ENCODE results near the gene USP44.
"Not testable (repeated sequence)": the region's sequence is repeated elsewhere in the genome, so short reads cannot be mapped to it uniquely, and the experiment has no call there.

The USP44 gene

DNA sequence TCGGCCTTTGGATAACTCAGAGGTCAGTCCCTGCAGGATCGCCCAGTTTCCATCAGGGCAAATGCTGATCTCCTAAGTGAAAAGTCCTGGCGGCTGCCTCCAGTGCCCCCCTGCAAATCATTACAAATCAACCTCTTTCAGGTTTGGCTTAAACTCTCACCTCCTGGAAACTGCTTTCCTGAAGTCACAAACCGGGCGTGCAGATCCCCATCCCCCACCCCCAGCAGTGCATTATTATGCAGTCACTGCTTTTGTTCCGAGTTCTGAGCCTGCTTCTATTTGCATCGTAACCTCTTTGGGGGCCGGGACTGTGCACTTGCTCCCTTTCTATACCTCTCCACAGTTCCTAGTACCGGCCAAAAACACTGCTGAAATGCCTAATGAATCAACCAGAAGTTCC, at the start of gene USP44:
USP44 (minus strand) TSS at position 172 of the 400 bp plus-strand sequence. CDS start 17,220 bp downstream, outside the sequence.
- no peak for DNase-seq (ENCODE audit: low spot score)

- no peak for DNase-seq (ENCODE audit: low spot score)
Observed at GRCh38 chr12:95600567-95600966, 49.3 kb upstream of the USP44 start.

- DNase-seq (ENCODE audit: low spot score), result no peak
Observed at GRCh38 chr12:95599880-95600279, 48.6 kb upstream of the USP44 start.

DNA sequence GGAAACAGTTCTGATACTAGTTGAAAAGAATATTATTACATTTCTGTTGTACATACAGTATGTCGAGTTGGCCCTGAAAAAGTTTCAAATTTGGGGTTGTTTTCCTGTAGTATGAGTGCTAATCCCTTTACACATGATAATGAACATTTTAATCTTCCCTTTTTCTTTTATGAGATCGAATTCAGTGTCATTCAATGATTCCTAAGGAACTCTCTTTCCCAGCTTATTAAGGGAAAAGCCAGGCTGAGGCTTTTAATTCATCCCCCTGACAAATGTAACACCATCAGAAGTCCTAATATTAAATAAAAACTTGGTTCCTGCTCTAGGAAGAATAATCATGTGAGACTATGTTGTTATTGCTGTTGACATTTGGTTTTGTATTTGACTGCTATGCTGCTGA, 42.9 kb upstream of the USP44 start:
- DNase-seq (ENCODE audit: low spot score), result no peak

DNA sequence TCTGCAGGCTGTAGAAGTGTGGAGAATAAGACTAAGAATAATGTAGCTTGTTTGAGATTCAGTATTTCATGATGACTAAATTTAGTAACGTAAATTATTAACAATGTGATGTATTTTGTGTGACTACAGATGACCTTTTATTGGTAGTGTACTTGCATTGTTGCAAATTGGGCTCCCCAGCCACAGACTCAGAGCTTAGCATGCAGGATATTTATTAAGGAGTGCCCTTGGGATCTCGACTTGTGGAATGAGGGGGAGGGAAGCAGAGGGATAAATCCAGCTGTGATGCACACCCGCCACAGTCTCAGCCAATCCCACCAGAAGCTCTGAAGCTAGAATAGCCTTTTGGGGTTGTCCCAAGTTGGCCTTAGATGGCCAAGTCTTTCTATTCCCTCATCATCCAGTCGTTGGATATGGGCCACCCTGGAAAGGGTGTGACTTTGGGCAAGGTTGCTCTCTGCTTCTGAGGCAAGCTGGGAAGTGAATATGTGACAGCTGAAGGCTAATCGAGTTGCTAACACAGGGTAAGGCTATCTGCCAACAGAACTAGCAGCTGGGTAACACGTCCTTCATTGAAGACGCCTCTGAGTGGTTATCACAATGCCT, 42.1 kb upstream of the USP44 start:
- DNase-seq (ENCODE audit: low spot score), result no peak

DNA sequence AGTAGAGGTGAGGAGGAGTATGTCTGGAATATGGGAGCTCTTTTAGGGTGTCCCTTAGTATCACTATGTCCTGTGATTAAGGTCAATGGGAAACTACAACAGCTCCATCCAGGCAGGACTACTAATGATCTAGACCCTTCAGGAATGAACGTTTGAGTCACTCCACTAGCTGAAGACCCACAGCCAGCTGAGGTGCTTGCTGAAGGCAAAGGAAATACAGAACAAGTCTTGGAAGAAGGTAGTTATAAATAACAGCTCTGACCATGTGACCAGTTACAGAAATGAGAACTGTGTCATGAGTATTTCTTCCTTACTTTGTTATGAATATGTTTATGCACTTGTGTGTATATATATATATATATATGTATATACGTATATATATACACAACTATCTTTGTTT, 40.5 kb upstream of the USP44 start:
- no peak for DNase-seq (ENCODE audit: low spot score)

DNA sequence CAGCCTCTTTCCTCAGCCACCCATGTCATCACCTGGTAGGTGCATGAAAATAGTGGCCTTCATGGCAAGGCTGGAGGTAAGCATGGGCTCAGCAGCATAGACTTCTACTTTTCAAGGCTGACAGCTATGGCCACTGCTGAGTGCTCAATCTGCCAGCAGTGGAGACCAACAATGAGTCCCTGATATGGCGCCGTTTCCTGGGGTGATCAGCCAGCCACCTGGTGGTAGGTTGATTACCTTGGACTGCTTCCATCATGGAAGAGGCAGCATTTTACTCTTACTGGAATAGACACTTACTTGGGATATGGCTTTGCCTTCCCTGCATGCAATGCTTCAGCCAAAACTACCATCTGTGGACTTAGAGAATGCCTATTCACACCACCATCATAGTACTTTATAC, 39.5 kb upstream of the USP44 start:
- no peak for DNase-seq (ENCODE audit: low spot score)

- no peak for DNase-seq (ENCODE audit: low spot score)
Observed at GRCh38 chr12:95583933-95584332, 32.7 kb upstream of the USP44 start.

- DNase-seq (ENCODE audit: low spot score), result peak; percentile 46
Observed at GRCh38 chr12:95582230-95583058, 31.2 kb upstream of the USP44 start.

GRCh38 chr12:95577820-95578219, 26.5 kb upstream of the USP44 start:
- no peak for DNase-seq (ENCODE audit: low spot score)

DNA sequence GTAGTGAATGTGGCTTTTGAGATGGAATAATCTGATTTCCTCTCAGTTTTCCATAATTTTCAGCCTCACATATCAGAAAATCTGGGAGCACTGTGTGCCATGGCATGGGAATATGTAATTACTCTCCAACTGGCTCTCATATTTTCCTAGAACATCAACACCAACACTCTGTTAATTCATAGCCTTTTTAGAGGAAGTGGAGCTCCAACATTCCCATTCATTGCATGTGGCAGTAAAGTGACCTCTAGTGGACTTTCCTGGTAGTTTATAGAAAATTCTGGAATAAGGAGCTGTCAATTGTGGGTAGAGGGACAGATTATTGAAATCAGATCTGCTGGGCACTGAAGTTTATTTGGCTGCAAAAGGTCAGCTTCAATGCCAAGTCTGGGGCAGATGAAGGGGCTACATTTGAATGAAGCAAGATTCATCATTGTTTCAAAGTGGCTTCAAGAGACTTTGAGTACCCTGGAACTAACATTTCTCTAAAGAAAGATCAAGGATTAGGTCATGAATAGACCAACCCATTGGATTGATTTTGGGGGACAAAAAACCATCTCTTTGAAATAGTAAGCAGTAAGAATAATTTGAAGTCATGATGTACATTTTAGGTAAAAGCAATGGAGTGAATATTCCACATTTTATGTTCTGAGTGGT, 23.6 kb upstream of the USP44 start:
- peak; percentile 58 for DNase-seq (ENCODE audit: low spot score)

DNA sequence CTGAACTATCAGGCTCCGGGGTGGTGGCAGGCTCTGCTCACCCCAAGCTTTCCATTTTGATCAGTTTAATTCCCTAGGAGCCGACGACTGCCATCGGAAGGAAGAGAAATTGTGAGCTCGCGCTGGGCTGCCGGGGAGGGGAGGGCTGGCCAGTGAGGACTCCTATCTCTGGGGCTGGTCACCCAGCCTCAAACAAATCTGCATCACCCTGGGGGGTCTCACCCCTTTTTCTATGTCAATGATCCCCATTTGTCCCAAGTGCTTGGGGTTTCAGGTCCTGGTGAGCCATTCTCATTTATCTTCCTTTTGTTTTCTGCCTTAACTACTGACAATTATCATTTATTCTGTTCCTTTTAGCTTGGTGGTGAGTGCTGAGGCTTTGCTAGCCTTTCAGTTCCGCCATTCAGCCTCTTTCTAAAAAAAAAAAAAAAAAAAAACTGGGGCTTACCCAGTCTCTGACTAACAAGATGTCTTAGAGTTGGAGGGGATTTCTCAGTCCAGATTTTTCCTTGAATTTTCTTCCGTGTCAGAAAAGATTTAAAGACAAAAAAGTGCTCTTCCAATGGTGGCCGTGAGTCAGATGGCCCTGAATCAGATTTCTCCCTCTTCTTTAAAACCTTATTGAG, 22.8 kb upstream of the USP44 start:
- no peak for DNase-seq (ENCODE audit: low spot score)

DNA sequence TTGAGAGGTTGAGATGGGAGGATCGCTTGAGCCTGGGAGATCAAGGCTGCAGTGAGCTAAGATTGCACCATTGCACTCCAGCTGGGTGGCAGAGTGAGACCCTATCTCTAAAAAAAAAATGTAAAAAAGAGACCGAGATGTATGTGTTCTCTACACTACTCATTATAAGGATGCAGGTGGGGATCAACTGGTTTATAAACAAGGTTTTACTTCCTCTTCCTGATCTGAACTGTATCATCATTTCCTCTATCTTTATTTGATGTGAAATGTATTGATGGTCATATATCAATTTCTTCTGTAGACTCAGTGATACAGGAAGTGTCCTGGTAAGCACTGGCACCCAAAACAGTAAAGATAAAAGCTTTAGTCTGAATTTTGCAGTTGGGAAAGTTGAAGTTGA, 20.1 kb upstream of the USP44 start:
- no peak for DNase-seq (ENCODE audit: low spot score)

- not testable (repeated sequence) for DNase-seq (ENCODE audit: low spot score)
Observed at GRCh38 chr12:95568045-95568444, 16.8 kb upstream of the USP44 start.

DNA sequence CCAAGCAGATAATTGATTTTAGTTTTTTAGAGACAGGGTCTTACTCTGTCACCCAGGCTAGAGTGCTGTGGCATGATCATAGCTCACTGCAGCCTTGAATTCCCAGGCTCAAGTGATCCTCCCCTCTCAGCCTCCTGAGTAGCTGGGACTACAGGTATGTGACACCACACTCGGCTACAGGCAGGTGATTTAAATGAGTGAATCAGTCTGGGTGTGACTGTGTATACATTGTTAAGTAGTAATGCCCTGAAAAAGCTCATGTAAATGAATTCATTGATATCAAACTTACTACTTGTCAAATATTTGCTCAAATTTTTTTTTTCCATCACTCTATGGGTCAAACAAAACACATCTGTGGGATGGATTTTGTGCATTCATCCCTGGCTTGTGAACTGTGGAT, 6.3 kb upstream of the USP44 start:
- DNase-seq (ENCODE audit: low spot score), result no peak

GRCh38 chr12:95554532-95555071, 3.3 kb upstream of the USP44 start:
- no peak for DNase-seq (ENCODE audit: low spot score)

GRCh38 chr12:95553197-95553943, 2.1 kb upstream of the USP44 start:
- no peak for DNase-seq (ENCODE audit: low spot score)

DNA sequence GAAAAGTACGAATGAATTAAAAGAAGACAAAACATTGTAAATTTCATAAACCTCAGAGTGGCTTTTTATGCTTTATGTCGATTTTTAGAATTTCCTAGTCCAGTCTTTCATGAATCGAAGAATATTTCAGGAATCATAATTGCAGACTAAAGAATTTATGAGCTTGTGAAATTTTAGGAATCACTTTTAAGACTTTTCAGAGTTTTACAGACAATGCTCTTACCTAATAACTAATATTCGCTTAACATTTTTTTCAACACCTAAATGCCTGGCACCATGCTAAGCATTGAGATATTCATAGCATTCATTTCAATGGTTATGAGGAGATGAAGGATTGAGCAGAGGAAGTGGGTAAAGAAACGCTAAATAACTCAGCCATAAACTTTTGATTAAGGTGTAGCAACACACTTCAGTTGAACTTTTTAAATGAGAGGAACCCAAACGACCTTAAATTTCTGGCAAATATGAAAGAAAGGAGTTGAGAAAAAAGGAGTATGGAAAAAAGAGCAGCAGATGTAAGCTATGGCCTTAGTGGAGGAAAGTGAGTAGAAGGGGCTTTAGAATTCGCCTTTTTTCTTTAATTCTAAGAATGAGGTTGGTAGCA, 739 bp upstream of the USP44 start:
- DNase-seq (ENCODE audit: low spot score), result no peak

GRCh38 chr12:95549392-95550084, 1.7 kb downstream of the USP44 start:
- DNase-seq (ENCODE audit: low spot score), result no peak

GRCh38 chr12:95548539-95549391, 2.5 kb downstream of the USP44 start:
- peak; percentile 18 for DNase-seq (ENCODE audit: low spot score)
